Osteoblast (primary cell): ENCODE measurements around the gene PHLPP1. TPM values are rescaled to one million over a fixed set of nuclear protein-coding genes. Genes with fewer than 3 reads are reported as not detected.
"Not testable (repeated sequence)": the region's sequence is repeated elsewhere in the genome, so short reads cannot be mapped to it uniquely, and the experiment has no call there.

Experiments used
- DNase-seq: peaks from one replicate; pipeline ENCODE4 v3.0.0; 2011; ENCODE audit warnings: low spot score, mixed read lengths; ENCODE audit not compliant: insufficient read length; ENCODE audit errors: missing footprints
- H2AFZ ChIP-seq: 2 replicates; pipeline ENCODE4 v1.6.0; 2011; ENCODE audit warnings: mild to moderate bottlenecking, low read length
- H3K27ac ChIP-seq: 2 replicates; pipeline ENCODE4 v1.5.1; 2011; ENCODE audit warnings: mild to moderate bottlenecking, low read depth, low read length, moderate library complexity
- H3K27me3 ChIP-seq: 2 replicates; pipeline ENCODE4 v1.6.0; 2012; ENCODE audit warnings: mild to moderate bottlenecking, control low read depth, inconsistent platforms, low read length, moderate library complexity; ENCODE audit not compliant: insufficient read depth
- H3K36me3 ChIP-seq: 2 replicates; pipeline ENCODE4 v1.5.1; 2011; ENCODE audit warnings: mild to moderate bottlenecking, low read length, control low read depth, moderate library complexity; ENCODE audit not compliant: insufficient read depth
- H3K4me1 ChIP-seq: 2 replicates; pipeline ENCODE4 v1.5.1; 2011; ENCODE audit warnings: mild to moderate bottlenecking, low read length, control low read depth, moderate library complexity; ENCODE audit not compliant: insufficient read depth
- H3K4me2 ChIP-seq: 2 replicates; pipeline ENCODE4 v1.6.0; 2011; ENCODE audit warnings: mild to moderate bottlenecking, low read length; ENCODE audit not compliant: insufficient read depth
- H3K4me3 ChIP-seq: fragments of 200-600 bp; sonication (generic); 3 replicates; pipeline ENCODE4 v1.5.1; 2012; ENCODE audit warnings: mild to moderate bottlenecking, low read length, inconsistent platforms; ENCODE audit not compliant: insufficient read depth
- H3K79me2 ChIP-seq: 2 replicates; pipeline ENCODE4 v1.6.0; 2012; ENCODE audit warnings: mild to moderate bottlenecking, low read length, control low read depth, inconsistent platforms; ENCODE audit not compliant: insufficient read depth
- H3K9me3 ChIP-seq: 2 replicates; pipeline ENCODE4 v1.5.1; 2011; ENCODE audit warnings: low read depth, low read length, control low read depth
- H4K20me1 ChIP-seq: 2 replicates; pipeline ENCODE4 v1.6.0; 2012; ENCODE audit warnings: mild to moderate bottlenecking, low read length, control low read depth; ENCODE audit not compliant: insufficient read depth
- CTCF ChIP-seq: IDR thresholded peaks from 2 replicates; pipeline ENCODE4 v1.5.1; 2011; ENCODE audit warnings: mild to moderate bottlenecking, low read depth, low read length, moderate library complexity; ENCODE audit errors: extremely low read depth
- total RNA-seq: library from RNA; depleted of rRNA; stranded (reverse); fragments of >200 nt; gene quantifications from 2 replicates; pipeline ENCODE4 v1.2.3, GENCODE V29; 2012

PHLPP1 gene
- total RNA-seq, 1 donor: 6.9 TPM

GRCh38 chr18:62900132-62900883, 185.0 kb downstream of the PHLPP1 start:
- H3K36me3 ChIP-seq: no peaks in the 10 kb centered on the region
- H3K4me1 ChIP-seq: no peaks in the 10 kb centered on the region
- no peaks in the 10 kb centered on the region for H3K9me3 ChIP-seq
- no peak overlapping the region for H3K4me2 ChIP-seq
- no peak for TF ChIP-seq CTCF
- H4K20me1 ChIP-seq: no peaks in the 10 kb centered on the region
- H2AFZ ChIP-seq: no peak overlapping the region
- no peak overlapping the region for H3K27ac ChIP-seq
- no peaks in the 10 kb centered on the region for H3K27me3 ChIP-seq
- no peaks in the 10 kb centered on the region for H3K79me2 ChIP-seq
- no peak for DNase-seq
- H3K4me3 ChIP-seq: no peak overlapping the region

- H4K20me1 ChIP-seq: no peaks in the 10 kb centered on the region
- no peak for DNase-seq
- no peak overlapping the region for H3K4me3 ChIP-seq
- no peaks in the 10 kb centered on the region for H3K4me1 ChIP-seq
- H2AFZ ChIP-seq: no peak overlapping the region
- H3K27ac ChIP-seq: no peak overlapping the region
- H3K9me3 ChIP-seq: no peaks in the 10 kb centered on the region
- H3K27me3 ChIP-seq: no peaks in the 10 kb centered on the region
- TF ChIP-seq CTCF: no peak
- H3K36me3 ChIP-seq: no peaks in the 10 kb centered on the region
- no peaks in the 10 kb centered on the region for H3K79me2 ChIP-seq
- no peak overlapping the region for H3K4me2 ChIP-seq
Observed at GRCh38 chr18:62902776-62903175, 187.4 kb downstream of the PHLPP1 start.

- H3K27me3 ChIP-seq: no peaks in the 10 kb centered on the region
- H3K36me3 ChIP-seq: no peaks in the 10 kb centered on the region
- TF ChIP-seq CTCF: no peak
- H4K20me1 ChIP-seq: no peaks in the 10 kb centered on the region
- H3K4me1 ChIP-seq: no peaks in the 10 kb centered on the region
- no peaks in the 10 kb centered on the region for H3K79me2 ChIP-seq
- no peak overlapping the region for H3K4me3 ChIP-seq
- H3K9me3 ChIP-seq: no peaks in the 10 kb centered on the region
- H2AFZ ChIP-seq: no peak overlapping the region
- no peak overlapping the region for H3K27ac ChIP-seq
- DNase-seq: no peak
- H3K4me2 ChIP-seq: no peak overlapping the region
Observed at GRCh38 chr18:62904396-62905285, 189.3 kb downstream of the PHLPP1 start.

- Histone ChIP-seq H3K27ac (no peak overlapping the region), H4K20me1 (no peaks in the 10 kb centered on the region), H2AFZ (peak overlapping the region; percentile 63), H3K4me2 (no peak overlapping the region), H3K4me1 (no peaks in the 10 kb centered on the region), H3K9me3 (no peaks in the 10 kb centered on the region), H3K36me3 (no peaks in the 10 kb centered on the region), H3K4me3 (no peak overlapping the region), H3K79me2 (no peaks in the 10 kb centered on the region), H3K27me3 (no peaks in the 10 kb centered on the region)
- no peak for TF ChIP-seq CTCF
- DNase-seq: peak; percentile 35
Observed at GRCh38 chr18:62912885-62913284, 197.5 kb downstream of the PHLPP1 start.

- H4K20me1 ChIP-seq, H3K4me2 ChIP-seq, H3K4me1 ChIP-seq, H3K9me3 ChIP-seq, H3K79me2 ChIP-seq, H3K36me3 ChIP-seq, H3K4me3 ChIP-seq, H2AFZ ChIP-seq, H3K27ac ChIP-seq, H3K27me3 ChIP-seq, DNase-seq: not testable (repeated sequence)
Observed at GRCh38 chr18:62913824-62914223, 198.5 kb downstream of the PHLPP1 start.
